Pons (tissue), 1 donor: ENCODE data around the gene MAP7.

ENCODE experiments used
- DNase-seq: peaks from one replicate; pipeline ENCODE4 v3.0.0-alpha.2; 2016; ENCODE audit warnings: low spot score

MAP7 gene

DNA sequence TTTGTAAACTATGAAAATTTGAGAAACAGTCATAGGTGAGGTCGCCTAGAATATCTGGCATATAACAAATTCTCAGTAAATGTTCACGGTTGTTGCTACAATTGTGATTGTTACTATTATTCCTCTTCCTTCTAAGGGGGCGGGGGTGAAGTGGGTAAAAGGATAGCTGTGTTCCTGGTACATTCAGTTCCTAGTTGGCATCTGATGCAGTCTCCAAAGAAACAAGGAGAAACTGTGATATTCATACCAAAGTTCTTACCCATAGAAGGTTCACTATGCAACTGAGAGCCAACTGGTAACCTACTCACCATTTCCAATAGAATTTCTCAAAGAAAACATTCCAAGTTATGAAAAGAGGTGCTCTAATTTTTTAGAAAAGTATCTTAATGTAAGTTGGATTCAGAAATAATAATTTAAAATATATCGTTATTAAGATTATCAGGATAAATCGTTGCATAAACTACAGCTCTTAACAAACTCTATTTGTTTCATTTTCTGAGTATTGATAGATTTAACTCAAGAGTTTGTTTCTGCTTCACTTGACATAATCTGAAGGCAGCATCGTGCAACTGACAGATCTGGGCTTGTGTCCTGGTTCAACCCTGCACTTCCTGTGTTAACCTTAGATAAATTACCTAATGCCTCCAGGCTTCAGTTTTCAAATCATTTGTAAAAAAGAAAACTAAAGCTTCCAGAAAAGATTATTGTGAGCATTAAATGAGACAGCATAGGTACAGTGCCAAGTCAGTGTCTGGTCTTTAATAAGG, 13.3 kb upstream of the MAP7 start:
- DNase-seq: no peak

DNA sequence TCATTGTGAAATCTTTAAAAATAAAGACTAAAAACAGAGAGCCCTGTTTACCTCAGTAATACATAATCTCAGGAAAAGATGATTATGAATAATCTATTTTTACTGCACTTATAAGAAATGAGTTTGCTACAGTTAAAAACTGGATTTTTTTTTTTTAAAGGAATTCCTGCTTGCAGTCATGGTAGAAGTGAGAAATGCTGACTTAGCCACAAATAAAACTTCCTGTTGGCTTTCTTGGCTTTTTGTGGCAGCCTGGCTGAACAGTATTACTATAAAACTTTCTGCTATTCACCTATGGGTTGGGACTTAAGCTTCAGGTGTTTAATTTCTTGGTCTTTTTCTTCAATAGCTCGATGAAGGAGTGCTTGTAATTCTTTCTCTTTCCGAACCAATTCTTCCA, 12.0 kb upstream of the MAP7 start:
- DNase-seq: no peak

DNA sequence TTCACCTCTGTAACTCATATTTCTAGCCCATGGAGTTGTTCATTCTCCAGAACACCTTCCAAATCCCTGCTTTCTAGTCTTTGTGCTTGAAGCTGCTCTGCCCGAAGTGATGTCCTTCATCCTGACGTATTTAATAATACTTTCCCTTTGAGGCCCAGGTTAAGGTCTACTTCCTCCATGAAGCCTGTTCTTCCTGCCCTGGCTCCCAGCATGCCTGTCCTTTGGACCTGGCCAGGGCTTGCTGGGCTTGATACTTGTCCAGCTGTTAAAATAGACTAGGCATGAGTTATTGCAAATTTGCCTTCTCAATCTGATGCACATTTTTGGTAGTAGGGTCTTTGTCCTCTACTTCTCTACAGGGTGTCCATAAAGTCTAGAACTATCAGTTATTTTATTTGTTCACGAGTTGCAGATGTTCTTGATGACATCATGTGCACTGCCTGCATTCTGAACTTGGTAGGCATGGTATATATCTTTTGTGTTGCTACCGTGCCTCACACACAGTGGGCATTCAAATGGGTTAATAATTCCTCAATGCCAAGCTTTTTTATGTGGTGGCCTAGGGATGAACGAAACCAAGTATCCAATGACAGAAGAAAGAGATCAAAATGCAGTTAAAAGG, 3.1 kb upstream of the MAP7 start:
- no peak for DNase-seq

DNA sequence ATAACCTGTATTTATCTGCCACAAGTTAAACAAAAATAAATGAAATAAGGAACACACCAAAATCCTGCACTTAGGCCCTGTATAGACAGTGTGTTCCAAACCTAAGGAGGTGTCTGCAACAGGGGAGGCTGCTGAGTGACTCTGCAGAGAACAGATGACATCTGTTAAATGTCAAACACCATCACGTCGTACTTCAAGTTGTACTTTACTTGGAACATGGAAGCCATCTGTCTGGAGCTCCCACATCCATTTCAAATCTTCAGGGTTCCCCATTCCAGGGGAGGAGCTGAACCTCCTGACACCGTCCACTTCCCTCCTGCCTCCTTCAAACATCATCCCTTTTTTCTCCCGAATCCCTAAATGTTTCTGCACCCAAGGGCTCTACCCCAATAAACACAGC, 1.8 kb upstream of the MAP7 start:
- DNase-seq: no peak

DNA sequence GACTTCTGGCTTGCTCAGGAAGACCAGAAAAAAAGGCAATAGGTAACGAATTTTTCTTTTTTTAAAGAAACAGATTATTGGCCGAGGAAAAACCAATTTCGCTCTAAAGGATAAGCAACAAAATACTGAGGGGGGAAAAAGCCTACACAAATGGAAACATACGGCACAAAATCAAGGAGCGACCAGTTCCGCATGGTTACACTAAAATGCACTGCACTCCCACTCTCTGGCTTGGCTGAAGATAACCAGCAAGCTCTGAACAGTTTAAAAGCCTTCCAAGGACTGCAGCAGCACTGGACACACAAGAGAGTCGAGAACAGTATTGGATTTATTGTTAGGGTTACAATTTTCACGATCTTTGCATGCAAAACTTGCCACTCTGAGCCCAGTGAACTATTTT, 881 bp upstream of the MAP7 start:
- DNase-seq: no peak

DNA sequence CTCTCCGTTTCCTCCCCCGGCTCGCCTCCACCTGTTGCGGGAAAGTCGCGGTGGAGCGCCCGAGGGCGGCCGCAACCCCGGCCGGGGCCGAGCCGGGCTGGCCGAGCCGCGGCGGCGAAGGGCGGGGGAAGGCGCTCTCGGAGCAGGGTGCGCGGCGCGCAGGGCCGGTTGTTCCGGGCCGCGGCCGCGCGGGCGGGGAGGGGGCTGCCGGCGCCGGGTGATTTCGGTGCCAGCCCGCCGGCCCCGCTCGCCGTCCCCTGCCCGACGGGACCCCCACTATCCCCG, 235 bp downstream of the MAP7 start:
- DNase-seq: no peak

DNA sequence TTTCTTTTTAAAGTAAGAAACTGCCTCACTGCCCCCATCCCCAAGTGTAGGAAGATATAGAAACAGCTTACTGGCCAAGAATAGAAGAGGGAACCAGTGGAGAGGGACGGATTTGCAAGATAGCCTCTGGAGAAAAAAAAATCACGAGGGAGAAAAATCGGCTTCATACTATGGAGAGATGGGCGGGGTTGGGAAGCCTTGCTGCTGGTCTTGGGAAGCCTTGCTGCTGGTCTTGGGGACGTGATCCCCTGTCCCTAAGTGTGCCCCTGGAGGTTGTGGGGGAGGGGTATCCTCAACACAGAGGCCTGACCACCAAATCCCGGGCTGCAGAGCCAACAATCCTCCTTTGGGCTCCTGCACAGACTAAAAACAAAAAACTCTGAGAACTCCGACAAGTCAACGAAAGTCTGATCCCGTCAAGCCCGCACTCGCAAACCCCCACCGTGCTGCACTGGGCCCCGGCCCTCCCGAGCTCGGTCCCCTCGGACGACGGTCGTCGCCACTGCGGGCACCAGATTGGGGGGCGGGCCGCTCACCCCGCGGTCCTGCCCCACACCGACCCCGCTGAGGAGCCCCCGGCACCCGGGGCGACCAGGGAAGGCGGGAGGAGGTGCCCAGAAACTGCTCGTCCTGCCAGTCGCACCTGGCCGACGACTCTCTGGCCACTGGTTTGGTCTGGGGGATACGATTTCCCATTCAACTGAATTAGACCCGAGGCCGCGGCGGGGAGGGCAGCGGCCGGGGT, 750 bp downstream of the MAP7 start:
- DNase-seq: peak; percentile 48

DNA sequence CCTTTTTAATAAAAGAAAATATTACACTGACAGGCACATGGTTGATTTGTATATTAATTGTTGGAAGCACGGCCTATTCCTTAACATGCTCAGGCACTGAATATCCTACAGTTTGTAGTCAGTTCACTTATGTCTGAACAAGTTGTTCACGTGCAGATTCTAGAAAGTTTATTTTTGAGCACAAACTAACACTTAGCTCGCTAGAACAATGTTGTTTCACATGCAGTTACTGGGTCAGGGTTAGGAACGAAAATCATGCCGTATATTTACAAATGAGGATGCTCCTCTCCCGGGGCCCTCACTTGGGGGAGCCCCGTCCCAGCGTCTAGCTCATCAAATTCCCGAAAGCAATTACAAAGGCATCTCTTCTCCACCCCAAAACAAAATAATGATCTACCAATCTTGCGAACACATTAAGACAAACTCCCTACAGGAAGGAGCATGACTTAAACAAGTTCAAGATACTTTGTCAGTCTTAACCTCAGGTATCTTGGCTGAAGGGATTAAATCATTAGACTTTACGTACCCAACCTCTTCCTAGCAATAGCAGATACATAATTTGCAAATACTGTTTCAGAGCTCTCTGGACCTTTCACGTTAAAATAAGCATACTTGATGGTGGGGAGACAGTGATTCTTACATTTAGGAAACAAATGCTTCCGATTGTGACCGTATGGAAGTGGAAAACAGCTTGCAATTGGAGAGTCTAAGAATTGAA, 1.5 kb downstream of the MAP7 start:
- peak; percentile 62 for DNase-seq

DNA sequence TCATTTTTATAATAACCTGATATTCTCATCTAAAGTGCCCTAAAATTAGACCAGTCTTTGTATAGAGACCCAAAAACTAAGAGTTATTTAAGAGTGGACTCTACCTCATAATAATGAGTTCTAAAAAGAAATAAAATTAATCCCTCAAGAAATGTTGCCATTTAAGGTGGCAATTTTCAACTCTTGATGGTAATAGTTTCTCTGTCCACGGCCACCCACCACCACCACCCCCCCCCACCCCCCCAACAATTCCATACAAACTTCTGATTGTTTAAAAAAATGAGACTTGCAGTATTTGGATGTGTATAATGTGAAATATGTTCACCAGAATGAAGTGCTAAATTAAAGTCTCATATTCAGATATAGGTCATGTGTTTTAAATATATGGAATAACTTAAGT, 2.4 kb downstream of the MAP7 start:
- no peak for DNase-seq

DNA sequence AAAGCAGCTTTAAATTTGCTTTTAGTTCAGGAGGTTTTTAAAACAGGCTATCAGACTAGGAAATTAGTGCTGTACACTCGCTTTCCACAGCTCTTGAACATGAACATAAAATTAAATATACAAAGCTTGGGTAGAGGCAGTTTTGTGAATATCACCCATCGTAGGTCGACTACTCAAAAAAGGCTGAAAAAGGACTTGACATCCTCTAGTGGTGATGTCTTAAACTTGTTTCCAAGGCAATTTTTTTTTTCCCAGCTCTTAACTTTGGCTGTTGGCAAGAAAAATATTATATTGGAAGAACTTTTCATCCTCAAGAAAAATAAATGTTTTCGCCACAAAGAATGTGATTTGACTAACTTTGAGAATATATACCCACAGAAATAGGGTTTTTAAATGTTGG, 2.9 kb downstream of the MAP7 start:
- peak; percentile 91 for DNase-seq

DNA sequence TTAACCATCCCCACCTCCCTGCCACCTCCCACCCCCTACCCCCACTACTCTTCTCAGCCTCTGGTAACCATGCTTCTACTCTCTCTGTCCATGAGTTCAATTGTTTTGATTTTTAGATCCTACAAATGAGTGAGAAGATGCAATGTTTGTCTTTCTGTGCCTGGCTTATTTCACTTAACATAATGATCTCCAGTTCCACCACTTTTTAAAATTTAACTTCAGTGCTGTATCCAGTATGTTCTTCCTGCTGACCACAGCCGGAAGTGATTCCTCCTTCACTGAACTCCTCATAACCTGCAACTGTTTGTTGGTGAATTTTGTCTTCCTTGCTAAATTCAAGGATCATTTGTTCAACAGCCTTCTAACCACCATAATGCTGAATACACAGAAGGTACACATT, 3.9 kb downstream of the MAP7 start:
- DNase-seq: no peak

DNA sequence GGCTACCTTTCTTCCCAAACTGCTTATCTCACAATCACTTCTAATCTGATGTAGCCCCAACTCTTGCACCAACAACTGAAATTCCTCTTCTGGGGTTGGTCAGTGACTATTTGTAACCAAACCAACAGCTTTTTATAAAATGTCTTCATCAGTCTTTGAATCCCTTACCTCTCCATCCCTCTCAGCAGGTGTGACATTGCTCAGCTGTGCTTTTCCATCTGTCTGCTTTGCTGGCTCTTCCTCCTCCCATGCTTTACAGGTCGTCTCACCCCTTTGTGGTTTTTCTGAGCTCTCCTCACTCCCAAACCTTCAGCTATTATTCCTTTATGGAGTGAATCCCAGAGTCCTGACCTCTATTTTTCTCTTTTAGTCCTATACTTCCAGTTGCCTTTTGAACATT, 5.9 kb downstream of the MAP7 start:
- DNase-seq: no peak

DNA sequence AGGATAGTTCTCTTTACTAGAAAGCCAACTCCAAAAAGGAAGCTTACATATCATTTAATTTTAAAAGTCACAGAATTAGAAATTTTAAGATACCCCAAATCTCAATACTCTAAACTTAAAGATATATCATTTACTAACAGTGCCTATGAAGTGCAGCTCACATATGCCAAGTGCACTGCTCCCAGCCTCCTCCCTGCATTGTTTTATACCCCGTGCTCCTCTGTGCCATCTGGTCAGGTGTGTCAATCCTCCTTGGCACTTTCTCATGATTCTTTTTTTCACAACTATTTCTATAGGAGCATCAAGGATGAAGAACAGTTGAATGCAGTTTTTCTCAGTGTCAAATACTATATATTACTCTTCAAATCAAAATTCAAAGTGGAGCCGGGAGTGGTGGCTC, 8.8 kb downstream of the MAP7 start:
- no peak for DNase-seq

DNA sequence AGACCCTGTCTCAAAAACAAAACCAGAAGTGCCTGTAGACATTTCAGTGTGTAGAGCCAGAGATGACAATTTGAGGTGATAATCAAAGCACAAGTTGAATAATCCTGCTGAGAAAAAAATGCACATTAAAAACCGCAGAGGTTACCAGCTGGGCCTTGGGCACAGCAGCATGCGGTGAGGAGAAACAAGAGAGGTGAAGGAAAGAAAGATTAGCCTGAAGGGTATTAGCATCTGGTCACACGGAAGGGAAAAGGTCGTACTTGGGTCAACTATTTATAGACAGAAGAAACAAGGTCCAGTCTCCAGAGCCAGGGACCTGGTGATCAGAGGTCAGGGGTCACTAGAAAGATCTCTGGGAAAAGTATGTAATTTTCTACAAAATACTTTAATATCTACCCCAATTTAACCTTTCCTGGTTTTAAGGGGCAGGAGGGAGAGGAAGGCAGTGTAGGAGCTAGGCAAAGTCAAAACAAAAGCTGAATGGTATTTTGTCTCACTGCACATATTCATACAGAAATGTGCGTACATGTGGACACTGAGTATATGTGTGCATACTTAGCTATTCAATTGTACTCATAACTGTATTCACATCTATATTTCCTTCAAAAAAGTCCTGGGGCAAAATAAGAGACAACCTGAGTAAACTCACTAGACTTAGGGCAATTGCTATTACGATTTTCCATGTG, 10.1 kb downstream of the MAP7 start:
- no peak for DNase-seq

DNA sequence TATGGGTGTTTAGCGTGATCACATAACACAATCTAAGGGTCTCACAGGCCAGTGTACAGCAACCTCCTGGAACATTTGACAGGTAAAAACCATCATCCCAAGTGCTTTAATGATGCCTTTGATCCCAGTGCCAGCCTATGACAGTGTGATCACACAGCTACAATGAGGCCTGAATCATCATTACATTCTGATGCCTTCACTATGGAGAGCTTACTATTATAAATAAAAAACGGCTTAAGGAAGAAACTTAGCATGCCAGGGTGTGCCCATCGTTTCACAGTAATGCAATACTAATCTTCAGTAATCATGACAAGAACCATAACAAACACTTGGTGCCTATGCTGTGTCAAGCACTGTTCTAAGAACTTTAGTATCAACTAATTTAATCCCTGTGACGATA, 11.4 kb downstream of the MAP7 start:
- DNase-seq: no peak

DNA sequence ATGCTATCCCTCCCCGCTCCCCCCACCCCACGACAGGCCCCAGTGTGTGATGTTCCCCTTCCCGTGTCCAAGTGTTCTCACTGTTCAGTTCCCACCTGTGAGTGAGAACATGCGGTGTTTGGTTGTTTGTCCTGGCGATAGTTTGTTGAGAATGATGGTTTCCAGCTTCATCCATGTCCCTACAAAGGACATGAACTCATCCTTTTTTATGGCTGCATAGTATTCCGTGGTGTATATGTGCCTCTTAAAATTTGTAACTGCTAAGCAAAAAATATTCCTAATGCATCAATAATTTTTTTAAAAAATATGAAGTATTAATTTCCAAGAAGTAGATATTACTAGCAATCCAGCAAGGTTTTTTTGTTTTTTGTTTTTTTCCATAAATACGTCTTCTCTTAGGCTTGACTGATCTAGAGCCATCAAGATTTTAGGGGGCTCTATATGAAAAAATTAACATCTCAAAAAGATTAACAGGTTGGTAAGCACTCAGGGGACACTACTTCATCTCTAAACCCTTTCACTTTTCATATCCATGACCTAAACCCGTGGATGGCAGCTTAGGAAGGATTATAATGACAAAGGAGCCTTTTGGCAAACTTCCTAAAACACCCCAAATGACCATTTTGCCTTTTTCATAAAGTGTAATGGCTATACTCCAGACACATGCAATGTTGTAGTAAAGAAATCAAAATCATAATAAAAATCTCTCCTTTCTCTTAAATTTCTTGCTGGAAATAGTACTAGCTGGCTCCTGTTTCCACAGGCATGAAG, 14.2 kb downstream of the MAP7 start:
- DNase-seq: no peak

DNA sequence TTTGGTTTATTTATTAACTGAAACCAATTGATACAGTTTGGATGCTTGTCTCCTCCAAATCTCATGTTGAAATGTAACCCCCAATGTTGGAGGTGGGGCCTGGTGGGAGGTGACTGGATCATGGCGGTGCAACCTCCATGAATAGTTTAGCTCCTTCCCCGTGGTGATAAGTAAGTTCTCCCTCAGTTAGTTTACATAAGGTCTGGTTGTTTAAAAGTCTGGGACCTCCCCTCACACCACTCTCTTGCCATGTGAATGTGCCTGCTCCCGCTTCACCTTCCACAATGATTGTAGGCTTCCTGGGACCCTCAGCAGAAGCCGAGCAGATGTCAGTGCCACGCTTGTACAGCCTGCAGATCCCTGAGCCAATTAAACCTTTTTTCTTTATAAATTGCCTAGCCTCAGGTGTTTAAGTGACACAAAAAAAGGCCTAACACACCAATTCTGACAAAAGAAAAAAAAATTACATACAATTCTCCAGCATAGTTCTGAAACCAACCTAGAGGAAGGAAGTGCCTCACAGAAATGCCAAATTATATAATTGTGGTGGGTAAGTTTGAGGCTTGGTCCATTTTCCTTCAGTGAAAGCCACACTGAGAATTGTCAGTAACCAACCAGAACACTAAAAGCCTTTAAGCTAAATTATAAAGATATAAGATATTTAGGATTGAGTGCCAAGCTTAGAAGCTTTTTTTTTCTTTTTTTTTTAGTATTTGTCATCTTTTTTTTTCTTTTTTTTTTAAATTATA, 15.0 kb downstream of the MAP7 start:
- DNase-seq: no peak

DNA sequence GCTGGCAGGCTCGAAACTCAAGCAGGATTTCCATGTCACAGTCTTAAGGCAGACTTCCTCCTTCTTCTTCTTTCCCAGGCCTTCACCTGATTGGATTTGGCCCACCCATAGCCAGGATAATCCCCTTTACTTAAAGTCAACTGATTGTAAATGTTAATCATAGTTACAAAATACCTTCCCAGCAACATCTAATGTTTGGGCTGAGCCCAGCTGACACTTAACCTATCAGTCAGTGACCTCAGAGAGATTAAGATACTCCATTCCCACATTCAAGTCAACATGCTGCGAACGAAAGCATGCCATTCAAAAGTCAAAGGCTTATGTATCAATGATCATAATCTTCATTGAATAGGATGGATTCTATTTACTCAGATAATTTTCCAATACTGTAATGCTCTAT, 16.0 kb downstream of the MAP7 start:
- DNase-seq: no peak

DNA sequence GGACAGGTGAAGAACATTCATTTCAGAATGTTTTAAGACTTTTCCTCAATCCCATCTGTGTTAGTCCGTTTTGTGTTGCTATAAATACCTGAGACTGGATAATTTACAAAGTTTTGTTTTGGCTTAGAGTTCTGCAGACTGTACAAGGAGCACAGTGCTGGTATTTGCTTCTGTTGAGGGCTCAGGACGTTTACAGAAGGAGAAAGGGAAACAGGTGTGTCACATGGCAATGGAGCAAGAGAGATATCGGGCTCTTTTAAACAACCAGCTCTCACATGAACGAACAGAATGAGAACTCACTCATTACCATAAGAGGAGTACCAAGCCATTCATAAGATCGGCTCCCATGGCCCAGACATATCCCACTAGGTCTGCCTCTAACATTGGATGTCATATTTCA, 16.7 kb downstream of the MAP7 start:
- no peak for DNase-seq

DNA sequence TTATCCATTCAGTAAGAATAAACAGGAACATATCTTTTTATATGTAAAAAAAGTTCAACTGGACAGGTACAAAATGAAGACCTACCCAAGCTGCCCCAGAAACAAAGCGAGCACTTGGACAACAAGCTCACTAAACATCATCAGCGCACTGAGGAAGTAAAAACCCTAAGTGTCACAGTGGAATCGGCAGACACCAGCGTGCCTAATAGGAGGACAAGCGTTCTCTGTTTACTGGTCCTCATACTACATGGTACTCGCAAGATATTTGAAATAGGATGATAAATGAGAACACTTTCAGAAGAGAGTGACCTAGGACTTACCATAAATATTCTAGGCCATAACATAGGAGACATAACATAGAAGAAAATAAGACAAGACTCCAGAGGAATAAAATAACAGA, 18.2 kb downstream of the MAP7 start:
- DNase-seq: peak; percentile 91

DNA sequence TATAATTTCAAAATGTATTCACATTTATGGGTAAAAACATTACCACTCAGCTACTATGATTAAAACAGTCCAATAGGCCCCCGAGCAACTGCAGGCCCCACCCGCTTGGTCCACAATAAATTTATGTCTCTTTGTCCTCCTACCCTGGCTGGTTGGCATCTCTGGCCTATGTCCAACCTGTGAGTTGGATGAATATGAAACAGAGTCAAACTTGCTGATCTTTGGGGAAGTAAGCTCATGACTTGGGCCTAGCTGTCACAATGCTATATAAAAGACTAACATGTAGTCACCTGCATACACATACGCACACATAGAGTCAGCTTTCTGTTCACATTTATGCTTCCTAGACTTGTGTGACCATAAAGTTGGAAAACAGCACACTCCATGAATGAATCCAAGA, 20.5 kb downstream of the MAP7 start:
- no peak for DNase-seq
